HCT116 (cell line): ENCODE data around the gene ALLC.

ENCODE experiments used
- ATF3 ChIP-seq: IDR thresholded peaks from 2 replicates; pipeline ENCODE4 v1.6.1; 2012
- CEBPB ChIP-seq: IDR thresholded peaks from 2 replicates; pipeline ENCODE4 v1.6.1; 2012; ENCODE audit warnings: low read depth
- CTCF ChIP-seq, 3 experiments: fragments of 200-600 bp in 1 of 3; sonication (generic) in 1 of 3; IDR thresholded peaks in 2 of 3; conservative IDR thresholded peaks in 1 of 3; 2 replicates each; pipeline ENCODE4 v1.5.1; 2012 to 2017; ENCODE audit warnings: low read depth in 2 of 3, low read length in 2 of 3, antibody characterized with exemption in 1 of 3, borderline replicate concordance in 1 of 3, control low read depth in 1 of 3, mild to moderate bottlenecking in 1 of 3, mixed read lengths in 1 of 3, mixed run types in 1 of 3, moderate library complexity in 1 of 3; ENCODE audit not compliant: insufficient read depth in 1 of 3
- EZH2 ChIP-seq: fragments of 200-600 bp; sonication (generic); IDR thresholded peaks from 2 replicates; pipeline ENCODE4 v1.6.1; 2017; ENCODE audit warnings: antibody characterized with exemption, mixed run types
- EZH2phosphoT487 ChIP-seq: fragments of 200-600 bp; IDR thresholded peaks from 2 replicates; pipeline ENCODE4 v1.6.1; 2018; ENCODE audit warnings: antibody characterized with exemption, borderline replicate concordance
- JUND ChIP-seq: IDR thresholded peaks from 2 replicates; pipeline ENCODE4 v1.6.1; 2012
- POLR2A ChIP-seq: IDR thresholded peaks from 2 replicates; pipeline ENCODE4 v1.7.0; 2011; ENCODE audit warnings: borderline replicate concordance; ENCODE audit not compliant: insufficient read depth, insufficient read length; ENCODE audit errors: extremely low read depth

GRCh38 chr2:3642521-3643215 is 15.3 kb upstream of the ALLC start:
- TF ChIP-seq CTCF (IDR thresholded peaks at IDR 0.05 in 2 of 3, conservative IDR thresholded peaks at IDR 0.05 in 1 of 3; ENCODE audit: borderline replicate concordance in 1 of 3, insufficient read depth in 1 of 3, low read depth in 2 of 3, low read length in 2 of 3) (no peak), JUND (no peak), EZH2 (no peak), CEBPB (no peak), ATF3 (no peak), POLR2A (no peak), EZH2phosphoT487 (no peak)
